HFF-Myc (cell line): ENCODE results near the gene ANKS1A.

ENCODE experiments used
- DNase-seq: peaks from one replicate; pipeline ENCODE4 v3.0.0-alpha.2; 2011; ENCODE audit warnings: low read depth; ENCODE audit errors: extremely low read depth
- H3K4me3 ChIP-seq: replicated peaks from 2 replicates; pipeline ENCODE4 v1.5.1; 2011; ENCODE audit warnings: low read depth, mild to moderate bottlenecking, control low read depth, low read length
- TF ChIP-seq, protein P1 (sequence below): IDR thresholded peaks from 2 replicates; pipeline ENCODE4 v1.5.1; 2012; ENCODE audit warnings: mild to moderate bottlenecking, low read depth, low read length, control low read depth; ENCODE audit errors: missing control alignments

ANKS1A gene

DNA sequence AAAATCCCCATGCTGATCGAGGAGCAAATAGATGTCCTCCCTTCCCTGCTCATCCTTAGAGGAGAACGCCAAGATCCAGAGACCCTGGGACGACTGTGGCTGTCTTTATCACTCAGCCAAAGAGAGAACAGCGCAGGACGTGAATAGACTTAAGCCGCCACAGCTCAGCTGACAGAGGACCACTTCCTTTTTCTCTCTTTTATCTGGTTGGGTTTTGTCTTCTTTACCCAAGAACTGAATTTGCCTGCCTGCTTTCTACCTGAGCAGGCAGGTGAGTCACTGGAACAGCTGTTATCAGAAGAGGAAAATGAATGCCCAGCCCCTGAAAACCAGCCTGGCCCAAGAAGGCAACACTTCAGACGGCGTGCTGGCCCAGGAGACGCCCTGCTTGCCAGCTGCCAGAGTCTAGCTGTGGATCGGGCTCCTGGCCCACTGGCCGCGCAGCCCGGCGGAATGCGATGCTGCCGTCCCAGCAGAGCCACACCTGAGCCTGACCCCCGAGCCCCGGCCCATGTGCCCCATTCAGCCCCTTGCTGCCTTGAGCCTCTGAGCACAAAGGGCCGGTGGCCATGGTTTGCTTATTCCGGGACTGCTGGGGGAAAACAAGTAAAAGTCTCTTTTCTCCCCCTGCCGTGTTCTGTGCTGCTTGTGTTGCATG lies 169.9 kb downstream of the ANKS1A start:
- no peak for DNase-seq
- no peak overlapping the region for H3K4me3 ChIP-seq
- TF ChIP-seq, protein P1, sequence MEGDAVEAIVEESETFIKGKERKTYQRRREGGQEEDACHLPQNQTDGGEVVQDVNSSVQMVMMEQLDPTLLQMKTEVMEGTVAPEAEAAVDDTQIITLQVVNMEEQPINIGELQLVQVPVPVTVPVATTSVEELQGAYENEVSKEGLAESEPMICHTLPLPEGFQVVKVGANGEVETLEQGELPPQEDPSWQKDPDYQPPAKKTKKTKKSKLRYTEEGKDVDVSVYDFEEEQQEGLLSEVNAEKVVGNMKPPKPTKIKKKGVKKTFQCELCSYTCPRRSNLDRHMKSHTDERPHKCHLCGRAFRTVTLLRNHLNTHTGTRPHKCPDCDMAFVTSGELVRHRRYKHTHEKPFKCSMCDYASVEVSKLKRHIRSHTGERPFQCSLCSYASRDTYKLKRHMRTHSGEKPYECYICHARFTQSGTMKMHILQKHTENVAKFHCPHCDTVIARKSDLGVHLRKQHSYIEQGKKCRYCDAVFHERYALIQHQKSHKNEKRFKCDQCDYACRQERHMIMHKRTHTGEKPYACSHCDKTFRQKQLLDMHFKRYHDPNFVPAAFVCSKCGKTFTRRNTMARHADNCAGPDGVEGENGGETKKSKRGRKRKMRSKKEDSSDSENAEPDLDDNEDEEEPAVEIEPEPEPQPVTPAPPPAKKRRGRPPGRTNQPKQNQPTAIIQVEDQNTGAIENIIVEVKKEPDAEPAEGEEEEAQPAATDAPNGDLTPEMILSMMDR = no peak

DNA sequence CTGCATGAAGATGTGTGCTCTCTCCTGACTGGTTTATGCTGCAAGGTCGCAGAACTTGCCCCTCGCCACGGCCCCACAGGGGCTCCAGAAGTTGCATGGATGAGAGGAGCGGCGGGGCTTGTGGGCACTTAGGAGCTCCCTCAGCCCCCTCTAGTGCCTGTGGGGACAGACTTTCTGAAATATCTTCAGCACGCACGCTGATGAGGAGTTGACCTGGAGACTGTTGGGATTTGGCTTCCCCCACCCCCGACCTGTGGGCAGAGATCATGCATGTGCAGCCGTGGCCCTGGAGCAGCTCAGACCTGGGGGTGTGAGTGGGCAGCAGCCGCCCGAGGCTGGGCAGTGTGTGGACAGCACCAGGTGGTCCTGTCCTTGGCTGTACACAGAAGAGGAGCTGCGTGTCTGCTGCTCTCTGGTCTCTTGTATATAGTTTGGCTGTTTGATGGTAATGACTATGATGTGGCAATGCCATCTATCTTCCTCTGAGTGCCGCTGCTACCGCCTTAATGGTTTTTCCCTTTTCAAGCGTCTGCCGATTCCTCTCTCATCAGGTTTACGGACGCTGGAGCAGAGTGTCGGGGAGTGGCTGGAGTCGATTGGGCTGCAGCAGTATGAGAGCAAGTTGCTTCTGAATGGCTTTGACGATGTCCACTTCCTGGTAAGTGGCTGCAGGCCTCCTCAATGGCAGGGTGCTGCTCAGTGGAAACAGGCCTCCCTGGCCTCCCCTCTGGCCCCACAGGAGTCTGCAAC lies 170.7 kb downstream of the ANKS1A start:
- TF ChIP-seq, protein P1 = no peak
- DNase-seq = no peak
- no peak overlapping the region for H3K4me3 ChIP-seq

DNA sequence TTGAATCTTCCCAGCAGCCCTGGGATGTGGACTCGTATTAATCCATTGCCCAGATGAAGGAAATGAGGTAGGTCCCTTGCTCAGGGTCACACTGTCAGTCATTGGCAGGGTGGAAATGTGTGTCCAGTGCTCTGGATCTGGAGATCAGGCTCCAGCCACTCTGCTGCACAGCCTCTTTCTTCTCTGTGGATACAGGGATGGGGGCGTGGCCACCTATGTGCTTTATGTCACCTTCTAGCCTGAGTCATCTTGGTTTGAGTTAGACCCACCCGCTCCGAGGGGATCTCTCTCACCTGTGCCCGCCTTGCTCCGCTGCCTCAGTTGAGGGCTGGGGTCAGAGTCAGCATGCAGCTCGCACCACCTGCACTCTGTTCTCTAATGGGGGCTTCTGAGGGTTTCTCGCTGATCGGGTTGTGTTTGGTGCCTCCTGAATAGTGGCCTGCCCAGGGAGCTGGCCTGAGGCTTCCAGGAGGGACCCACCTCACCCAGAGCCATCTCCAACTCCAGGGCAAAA lies 172.1 kb downstream of the ANKS1A start:
- H3K4me3 ChIP-seq = no peak overlapping the region
- TF ChIP-seq, protein P1 = no peak
- DNase-seq = no peak

DNA sequence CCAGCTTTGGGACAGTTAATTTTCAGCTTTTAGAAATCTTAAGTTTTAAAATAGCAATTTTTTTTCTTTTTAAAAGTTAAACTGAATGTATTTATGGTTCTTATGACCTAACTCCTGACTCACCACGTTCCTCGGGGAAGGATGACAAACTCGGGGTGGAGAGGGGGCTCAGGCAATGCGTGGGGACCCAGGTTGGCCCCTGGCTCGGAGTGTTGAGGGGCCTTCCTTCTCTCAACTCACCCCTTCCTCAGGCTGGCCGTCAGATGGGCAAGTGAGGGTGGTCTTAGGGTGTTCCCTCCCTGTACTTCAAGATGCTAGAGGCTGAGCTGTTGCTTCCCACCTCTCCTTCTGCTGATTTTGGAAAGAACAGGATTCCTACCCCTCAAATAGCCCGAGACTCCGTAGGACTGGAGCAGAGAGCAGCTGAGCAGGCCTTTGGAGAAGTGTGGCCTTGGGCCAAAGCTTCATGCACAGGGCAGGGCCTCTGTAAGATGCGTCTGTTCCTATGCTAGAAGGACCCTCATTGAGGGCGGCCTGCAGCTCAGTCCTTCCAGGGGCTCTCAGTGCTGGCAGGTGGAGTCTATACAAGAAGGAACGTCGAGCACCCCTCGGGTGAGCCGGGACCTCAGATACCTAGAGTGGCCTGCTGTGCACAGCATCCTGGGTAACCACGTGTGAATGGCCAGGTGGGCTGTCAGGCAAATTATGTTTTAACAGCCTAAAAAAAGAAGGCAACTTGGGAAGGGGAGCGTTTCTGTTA lies 172.8 kb downstream of the ANKS1A start:
- H3K4me3 ChIP-seq = no peak overlapping the region

DNA sequence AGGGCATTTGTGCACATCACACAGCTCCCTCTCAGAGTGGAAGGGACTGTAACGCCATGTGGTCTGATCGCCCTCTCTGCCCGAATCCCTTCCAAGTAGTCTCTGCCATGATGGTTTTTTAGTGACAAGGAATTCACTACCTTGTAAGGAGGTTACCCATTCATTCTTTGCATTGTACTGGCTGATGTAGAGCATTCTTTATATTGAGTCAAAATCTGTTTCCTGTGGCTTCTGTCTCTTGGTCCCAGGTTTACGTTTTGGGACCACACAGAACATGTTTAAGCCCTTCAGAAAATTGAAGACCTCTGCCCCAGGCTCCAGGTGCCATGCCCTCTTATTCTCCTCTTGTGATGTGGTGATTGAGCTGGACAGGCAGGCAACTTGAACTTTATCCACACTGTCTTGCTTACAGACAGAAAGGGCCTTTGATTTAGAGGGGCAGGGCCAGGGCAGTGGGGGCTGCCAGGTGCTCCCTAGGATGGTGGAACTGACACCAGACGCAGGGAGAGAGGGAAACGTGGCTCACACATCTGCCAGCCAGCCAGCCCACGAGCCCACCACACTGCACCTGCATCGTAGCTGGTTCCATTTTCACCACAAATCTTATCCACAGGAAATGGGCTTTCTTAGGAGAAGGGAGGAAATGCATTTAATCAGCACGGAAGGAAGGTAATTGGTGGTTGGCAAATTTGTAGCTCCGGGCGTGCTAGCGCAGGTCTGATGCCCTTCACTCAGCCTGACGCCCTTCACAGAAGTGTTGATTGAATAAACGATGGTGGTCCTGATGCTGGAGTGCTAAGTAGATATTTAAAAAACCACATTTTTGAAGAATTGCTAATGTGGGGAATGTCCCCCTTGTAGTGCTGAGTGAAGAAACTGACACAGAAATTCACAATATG lies 173.9 kb downstream of the ANKS1A start:
- DNase-seq = no peak
- H3K4me3 ChIP-seq = no peak overlapping the region
- TF ChIP-seq, protein P1 = no peak

More for the DNA sequence above, 172.8 kb downstream of the ANKS1A start:
- no peak for DNase-seq
- TF ChIP-seq, protein P1 = no peak
